ENCODE results near the gene HPS1.
A peak's percentile ranks its signal among the peaks of the same experiment; 100 is the strongest.

The HPS1 gene

DNA sequence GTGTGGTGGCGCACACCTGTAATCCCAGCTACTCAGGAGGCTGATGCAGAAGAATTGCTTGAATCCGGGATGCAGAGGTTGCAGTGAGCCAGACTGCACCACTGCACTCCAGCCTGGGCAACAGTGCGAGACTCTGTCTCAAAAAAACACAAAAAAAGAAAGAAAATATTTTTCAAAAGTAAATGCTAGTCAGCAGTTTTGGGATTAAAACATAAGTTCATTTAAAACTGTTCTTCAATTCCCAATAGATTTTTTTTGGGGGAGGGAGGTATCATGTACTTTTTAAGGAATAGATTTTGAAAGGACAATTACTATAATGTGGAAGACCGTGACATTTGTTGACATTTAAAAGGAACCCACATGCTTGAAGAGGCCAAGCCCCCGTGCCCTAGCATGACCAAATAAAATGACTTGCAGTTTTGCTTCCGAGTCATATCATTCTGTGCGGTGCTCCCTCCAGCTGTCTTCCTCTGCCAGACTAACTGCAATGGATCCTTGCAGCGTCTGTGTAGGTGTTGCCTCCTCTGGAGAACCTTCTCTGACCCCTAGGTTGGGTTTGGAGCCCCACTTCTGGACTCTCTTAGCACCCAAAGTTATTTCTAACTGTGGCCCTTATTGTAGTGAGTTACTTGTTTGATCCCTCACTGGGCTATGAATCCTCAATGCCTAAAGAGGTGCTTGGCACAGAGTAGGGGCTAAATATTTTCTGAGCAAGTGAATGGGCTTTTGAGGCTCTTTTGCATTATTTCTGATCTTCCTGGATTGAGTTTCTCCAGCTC lies 17.4 kb upstream of the HPS1 start:
- DNase-seq (ENCODE audit: low spot score), result no peak

DNA sequence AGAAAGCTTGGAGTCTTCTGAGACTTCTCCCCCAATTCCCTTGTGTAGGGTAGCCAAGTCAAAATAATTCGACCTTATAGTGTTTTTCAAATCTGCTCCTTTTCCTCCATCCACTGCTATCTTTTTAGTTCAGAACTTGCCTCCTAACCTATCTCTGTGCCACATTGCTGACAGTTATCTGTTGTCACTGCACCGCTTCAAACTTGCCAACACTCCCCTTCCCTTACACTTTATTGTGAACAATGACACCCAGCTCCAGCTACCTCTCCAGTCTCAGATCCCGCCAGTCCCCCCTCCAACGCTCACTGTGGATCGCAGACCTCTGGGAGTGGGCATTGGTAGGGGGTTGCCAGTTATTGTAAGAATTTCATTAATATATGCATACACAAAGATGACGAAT lies 16.3 kb upstream of the HPS1 start:
- no peak for DNase-seq (ENCODE audit: low spot score)

- DNase-seq (ENCODE audit: low spot score), result no peak
Measured at GRCh38 chr10:98461500-98461842, 14.7 kb upstream of the HPS1 start.

- peak; percentile 65 for DNase-seq (ENCODE audit: low spot score)
Measured at GRCh38 chr10:98460837-98461499, 14.2 kb upstream of the HPS1 start.

- DNase-seq (ENCODE audit: low spot score), result no peak
Measured at GRCh38 chr10:98458809-98459784, 12.4 kb upstream of the HPS1 start.

DNA sequence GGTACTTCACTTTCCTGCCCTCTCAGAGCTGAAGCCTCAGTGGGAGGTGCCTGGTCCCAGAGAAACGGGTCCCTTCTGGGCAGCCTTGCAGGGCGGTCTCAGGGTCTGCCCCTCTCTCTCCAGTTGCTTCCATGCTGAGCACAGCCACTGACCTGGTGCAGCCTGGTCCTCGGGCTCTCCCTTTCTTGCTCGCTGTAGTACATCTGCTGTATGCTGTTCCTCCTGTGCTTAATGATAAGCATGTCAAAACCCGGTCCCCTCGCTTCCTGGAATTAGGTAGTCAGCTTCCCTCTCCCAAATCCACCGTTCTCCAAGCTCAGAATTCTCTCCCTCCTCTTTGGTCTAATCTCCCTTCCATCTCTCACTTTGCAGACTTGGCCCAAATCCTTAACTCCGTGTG lies 11.0 kb upstream of the HPS1 start:
- DNase-seq (ENCODE audit: low spot score), result no peak

GRCh38 chr10:98456686-98457482 lies 10.1 kb upstream of the HPS1 start:
- no peak for DNase-seq (ENCODE audit: low spot score)

DNA sequence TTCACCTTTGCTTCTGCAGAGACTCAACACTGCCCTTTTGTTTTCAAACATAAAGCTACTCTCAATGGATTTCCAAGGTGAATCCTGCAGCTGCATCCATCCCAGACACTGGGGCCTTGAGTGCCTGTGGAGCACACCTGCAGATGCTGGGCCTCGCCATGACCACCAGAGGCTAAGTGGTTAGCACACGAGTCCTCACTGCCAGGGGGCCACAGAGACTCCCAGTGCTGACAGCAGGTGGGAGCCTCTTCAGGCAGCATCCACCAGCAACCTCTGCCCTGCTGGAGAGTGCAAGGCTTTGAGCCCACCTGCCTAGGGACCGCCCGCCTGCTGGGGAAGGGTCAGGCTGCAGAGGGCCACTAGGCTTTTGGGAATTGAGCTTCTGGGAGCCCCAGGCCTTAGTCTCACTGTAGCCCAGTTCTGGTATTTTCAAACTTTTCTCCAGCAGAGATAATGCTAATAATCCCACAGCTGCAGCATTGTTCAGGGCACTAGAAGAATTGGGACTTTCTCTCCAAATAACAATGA lies 9.4 kb upstream of the HPS1 start:
- no peak for DNase-seq (ENCODE audit: low spot score)

DNA sequence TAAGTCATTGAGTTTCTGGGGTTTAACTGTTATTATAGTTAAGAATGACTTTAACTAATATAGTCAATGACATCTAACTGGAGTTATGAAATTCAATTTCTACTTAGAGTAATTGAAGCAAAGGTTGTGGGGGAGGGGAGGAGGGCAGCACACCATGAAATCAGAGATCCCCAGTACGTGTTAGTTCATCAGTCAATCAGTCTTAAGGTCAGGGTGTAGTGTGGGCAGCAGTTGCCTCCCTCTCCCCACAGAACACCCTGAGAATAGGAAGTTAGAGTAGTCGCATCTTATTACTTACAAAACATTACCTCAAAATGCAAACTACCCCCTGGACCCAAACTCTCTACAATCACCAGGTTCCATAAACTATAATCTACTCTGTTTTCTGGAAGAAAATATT lies 7.0 kb upstream of the HPS1 start:
- DNase-seq (ENCODE audit: low spot score), result no peak

- no peak for DNase-seq (ENCODE audit: low spot score)
Measured at GRCh38 chr10:98450618-98451017, 3.9 kb upstream of the HPS1 start.

DNA sequence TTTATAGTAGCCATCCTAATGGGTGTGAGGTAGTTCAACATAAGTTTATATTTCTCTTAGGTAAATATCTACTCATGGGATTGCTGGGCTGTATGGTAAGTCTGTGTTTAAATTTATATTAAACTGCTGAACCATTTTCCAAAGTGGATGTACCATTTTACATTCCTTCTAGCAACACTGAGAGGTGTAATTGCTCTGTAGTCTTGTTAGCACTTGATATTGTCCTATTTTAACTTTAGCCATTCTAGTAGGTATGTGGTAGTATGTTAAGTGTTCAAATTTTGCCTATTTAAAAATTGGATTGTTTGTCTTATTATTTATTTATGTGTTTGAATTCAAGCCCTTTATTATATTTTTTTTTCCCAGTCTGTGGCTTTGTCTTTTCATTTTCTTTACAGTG lies 2.6 kb upstream of the HPS1 start:
- no peak for DNase-seq (ENCODE audit: low spot score)

DNA sequence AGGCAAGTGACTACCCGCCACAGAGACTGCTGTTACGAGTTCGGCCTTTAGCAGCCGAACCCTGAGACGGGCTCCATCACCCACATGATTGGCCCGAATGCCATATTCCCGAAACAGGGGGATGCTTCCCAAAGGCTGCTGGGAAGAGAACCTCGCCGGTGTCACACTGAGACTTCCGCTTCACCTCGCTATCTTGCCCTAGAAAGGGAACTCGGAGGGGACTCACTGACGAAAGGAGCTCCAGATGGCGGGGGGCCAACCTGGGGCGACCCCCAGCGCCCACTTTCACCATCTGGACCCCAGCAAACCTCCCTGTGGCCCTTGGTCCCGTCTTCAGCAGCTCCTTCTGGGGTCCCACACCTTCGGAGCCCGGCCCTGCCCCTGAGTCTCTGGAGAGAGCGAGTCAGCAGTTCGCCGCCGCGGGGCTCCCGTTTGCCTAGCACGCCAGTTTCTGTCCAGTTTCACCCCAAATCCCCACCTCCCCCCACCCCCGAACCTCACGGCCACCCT lies 529 bp downstream of the HPS1 start:
- no peak for DNase-seq (ENCODE audit: low spot score)

DNA sequence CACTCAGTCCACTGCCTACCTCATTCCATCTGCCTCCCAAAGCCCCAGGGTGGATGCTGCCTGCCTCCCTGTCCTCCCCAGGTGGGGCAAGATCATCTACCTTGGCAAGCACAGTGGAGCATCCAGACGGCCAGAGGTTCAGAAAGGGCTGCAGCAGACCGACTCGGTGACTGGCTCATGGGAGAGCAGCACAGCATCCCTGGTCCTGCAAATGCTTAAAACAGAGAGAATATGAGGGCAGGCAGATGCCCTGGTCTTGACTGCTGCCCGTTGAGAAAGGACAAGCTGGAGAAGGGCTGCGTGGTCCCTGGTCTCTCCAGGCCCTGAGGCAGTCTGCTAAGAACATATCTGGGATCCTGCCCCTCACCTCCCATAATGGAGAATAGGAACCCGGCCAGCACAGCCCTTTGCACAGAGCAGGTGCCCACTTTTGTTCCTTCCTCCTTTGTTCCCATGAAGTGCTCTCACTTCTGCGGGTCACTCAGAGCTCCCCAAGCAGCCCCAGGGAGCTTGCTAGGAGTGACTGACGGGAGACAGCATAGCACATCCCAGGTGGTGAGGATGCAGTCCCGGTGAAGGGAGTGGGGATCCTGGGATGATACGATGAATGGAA lies 1.4 kb downstream of the HPS1 start:
- no peak for DNase-seq (ENCODE audit: low spot score)

DNA sequence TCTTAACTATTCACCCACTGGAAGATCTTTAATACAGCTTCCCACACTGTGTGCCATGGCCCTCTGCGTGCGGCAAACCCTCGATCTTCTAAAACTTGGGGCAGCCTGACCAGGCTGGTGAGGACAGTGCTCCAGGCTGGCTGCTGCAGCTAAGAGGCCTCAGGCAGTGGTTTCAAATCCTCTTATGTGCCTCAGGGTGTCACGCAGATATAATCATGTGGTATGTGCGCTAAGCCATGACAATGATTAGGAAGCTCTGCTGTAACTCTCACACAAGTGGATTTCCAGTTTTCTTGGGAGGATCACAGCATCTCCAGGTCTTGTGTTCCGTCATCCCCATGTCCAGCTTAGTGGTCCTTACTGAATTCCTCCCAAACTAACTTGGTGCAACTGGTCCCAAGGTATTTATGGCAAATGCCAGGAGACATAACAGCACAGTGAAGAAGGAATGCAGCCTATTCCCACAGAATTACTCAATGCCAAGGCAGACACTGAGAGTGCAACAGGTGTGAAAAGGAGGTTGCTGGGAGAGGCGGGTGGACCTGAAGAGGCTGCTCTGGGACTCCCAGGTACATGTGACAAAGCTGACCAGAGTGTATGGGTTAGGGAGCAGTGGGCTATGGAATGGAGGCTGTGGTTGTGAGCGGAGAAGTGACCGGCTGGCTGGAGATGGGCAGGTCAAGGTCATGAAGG lies 2.3 kb downstream of the HPS1 start:
- no peak for DNase-seq (ENCODE audit: low spot score)

- DNase-seq (ENCODE audit: low spot score), result no peak
Measured at GRCh38 chr10:98438715-98439114, 8.0 kb downstream of the HPS1 start.

- no peak for DNase-seq (ENCODE audit: low spot score)
Measured at GRCh38 chr10:98436704-98437103, 10.0 kb downstream of the HPS1 start.

DNA sequence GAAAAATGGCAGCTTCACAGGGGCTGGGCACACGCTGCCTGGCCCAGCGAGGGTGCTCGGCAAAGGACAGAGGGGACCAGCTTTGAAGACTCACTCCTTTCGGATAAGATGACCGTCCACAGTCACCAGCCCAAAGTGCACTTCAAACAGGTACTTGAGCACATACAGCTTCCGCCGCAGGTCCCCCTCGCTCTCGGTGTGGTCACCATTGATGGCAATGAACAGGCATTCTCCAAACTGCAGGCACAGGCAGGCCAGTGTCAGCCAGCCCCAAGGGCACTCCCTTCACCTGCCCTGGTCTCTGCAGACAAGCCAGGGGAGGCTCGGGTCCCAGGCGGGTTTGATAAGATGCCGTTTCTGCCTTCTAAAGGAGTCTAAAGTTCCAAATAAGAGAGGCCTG lies 11.6 kb downstream of the HPS1 start:
- no peak for DNase-seq (ENCODE audit: low spot score)

GRCh38 chr10:98433881-98434732 lies 12.6 kb downstream of the HPS1 start:
- no peak for DNase-seq (ENCODE audit: low spot score)

GRCh38 chr10:98433371-98433770 lies 13.4 kb downstream of the HPS1 start:
- DNase-seq (ENCODE audit: low spot score), result no peak
